ENCODE data around the gene SERTAD3.
"Not testable (repeated sequence)": the region's sequence is repeated elsewhere in the genome, so short reads cannot be mapped to it uniquely, and the experiment has no call there.

SERTAD3 gene

DNA sequence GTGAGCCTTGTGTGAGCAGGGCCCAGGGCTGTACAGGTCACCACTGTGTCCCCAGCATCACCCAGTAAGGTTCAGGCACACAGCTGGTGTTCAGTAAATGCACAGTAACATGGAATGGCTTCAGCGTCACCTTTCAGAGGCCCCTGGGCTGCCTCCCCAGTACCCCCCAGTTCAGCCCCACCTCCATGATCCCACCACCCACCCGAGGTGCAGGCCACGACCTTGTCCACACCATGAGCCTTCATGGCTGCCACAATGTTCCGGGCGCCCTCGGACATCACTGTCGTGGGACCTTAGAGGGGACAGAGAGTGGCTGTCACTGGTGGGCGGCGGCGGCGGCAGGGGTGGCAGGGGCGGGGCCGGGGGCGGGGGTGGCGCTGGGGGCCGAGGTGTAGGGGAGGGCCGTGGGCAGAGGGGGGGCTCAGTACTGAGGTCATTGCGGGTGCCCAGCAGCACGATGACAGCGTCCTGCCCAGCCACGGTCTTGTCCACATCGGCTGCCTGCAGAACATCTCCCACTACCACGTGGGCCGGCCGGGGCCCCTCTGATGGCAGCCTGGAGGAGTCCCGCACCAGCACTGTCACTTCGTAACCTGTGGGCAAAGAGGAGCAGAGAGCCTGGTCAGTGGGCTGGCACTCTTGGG lies 13.9 kb upstream of the SERTAD3 start:
- DNase-seq (ENCODE audit: low spot score): no peak

- no peak for DNase-seq (ENCODE audit: low spot score)
These were observed 12.9 kb upstream of the SERTAD3 start for GRCh38 chr19:40457048-40457447.

DNA sequence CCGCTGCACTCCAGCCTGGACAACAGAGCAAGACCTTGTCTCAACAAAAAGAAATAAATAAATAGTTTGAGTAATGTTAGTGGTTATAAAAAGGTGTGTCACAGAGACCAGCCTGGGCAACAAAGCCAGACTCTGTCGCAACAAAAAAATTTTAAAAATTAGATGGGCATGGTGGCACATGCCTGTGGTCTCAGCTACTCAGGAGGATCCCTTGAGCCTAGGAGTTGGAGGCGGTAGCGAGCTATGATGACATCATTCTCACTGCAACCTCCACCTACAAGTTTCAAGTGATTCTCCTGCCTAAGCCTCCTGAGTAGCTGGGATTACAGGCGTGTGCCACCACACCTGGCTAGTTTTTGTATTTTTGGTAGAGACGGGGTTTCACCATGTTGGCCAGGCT lies 9.8 kb upstream of the SERTAD3 start:
- not testable (repeated sequence) for DNase-seq (ENCODE audit: low spot score)

DNA sequence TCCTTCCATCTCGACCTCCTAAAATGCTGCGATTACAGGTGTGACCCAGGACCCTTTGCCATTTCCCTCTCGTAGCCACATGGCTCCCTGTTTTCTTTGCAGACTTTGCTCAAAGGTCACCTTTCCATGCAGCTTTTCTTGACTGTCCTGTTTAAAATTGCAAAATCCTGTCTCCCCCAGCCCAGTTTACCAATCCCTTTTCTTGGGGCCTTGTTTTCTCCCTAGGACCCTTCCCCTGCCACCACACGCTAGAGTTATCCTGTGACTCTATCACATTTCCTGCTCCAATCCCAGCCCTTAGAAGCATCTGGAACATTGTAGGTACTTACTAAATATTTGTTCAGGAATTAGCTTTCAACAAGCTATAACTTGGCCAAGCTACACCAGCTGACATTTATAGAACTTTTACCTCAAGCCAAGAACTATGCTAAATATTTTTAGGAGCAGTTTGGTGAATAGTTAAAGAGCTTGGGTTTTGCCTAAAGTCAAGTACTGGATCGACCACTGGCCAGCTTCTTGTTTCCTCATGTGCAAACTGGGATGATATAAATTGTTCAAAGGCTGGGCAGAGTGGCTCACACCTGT lies 9.1 kb upstream of the SERTAD3 start:
- DNase-seq (ENCODE audit: low spot score): no peak

GRCh38 chr19:40452016-40452415 lies 7.9 kb upstream of the SERTAD3 start:
- no peak for DNase-seq (ENCODE audit: low spot score)

GRCh38 chr19:40450664-40451063 lies 6.5 kb upstream of the SERTAD3 start:
- DNase-seq (ENCODE audit: low spot score): no peak

DNA sequence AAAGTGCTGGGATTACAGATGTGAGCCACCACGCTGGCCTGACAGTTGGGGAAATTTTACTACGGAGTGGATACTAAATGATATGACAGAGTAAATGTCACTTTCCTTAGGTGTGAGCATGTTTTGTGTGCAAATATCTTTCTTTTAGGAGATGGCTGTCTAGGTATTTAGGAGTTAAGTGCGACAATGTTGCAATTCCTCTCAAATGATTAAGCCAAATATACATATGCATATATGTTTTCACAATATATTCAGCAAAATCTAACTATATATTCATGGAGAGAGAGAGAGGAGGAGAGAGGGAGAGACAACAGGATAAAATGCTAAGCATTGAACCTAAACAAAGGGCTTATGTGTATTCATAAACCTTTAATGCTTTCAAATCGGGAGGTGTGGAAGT lies 5.4 kb upstream of the SERTAD3 start:
- DNase-seq (ENCODE audit: low spot score): no peak

GRCh38 chr19:40446263-40446784 lies 2.2 kb upstream of the SERTAD3 start:
- no peak for DNase-seq (ENCODE audit: low spot score)

- no peak for DNase-seq (ENCODE audit: low spot score)
These were observed 1.7 kb upstream of the SERTAD3 start for GRCh38 chr19:40445780-40446262.

DNA sequence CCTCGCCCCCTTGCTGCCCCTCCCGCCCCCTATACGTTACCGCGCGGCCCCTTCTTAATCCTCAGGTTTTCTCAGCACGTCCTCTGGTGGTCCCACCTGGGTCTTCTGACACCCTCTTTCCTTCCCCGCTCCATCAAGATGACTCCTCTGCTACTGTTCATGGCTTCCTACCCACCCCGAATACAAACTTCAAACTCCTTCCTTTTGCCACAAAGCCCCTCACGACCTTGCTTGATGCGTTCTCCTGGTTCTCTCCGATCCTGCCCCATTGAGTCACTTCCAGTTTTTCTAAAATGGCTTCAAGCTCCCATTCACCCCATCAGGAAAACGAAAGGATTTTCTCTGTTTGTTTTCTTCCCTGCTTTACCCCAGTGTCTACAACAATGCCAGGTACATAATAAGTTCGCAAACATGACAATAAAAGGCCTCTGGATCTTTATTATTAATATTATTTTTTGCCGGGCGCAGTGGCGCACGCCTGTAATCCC lies 734 bp upstream of the SERTAD3 start:
- DNase-seq (ENCODE audit: low spot score): no peak

- DNase-seq (ENCODE audit: low spot score): peak; percentile 99
These were observed 770 bp downstream of the SERTAD3 start for GRCh38 chr19:40443131-40443999.

DNA sequence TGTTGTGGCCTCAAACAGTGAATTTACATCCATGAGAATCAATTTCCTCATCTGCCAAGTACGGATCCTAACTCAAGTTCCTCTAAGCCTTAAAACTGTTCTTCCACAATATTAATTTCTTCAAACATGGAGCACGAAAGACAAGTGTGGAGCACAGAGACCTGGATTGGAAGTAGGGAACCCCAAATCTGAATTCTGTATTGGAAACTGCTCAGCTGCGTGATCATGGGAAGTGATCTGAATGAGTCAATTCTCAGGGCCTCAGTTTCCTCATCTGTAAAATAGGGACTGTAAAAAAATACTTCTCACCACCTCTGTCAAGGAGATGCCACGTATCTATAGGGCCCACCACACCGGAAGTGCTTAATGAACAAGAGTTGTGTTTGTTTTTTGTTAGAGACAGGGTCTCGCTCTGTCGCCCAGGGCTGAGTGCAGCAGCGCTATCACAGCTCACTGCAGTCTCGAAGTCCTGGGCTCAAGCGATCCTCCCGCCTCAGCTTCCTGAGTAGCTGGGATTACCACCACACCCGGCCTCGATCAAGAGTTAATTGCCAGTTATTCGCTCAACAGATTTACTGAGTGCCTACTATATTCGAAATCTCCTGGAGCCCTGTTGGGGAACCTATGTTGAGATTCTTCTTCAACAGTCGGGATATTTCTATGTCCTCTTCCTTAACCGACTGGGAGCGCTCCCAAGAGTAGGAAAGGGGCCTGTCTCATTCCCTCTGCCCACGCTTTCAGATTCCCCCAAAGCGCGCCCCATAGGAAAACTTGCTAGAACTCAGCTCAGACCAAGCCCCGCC lies 1.6 kb downstream of the SERTAD3 start:
- no peak for DNase-seq (ENCODE audit: low spot score)

DNA sequence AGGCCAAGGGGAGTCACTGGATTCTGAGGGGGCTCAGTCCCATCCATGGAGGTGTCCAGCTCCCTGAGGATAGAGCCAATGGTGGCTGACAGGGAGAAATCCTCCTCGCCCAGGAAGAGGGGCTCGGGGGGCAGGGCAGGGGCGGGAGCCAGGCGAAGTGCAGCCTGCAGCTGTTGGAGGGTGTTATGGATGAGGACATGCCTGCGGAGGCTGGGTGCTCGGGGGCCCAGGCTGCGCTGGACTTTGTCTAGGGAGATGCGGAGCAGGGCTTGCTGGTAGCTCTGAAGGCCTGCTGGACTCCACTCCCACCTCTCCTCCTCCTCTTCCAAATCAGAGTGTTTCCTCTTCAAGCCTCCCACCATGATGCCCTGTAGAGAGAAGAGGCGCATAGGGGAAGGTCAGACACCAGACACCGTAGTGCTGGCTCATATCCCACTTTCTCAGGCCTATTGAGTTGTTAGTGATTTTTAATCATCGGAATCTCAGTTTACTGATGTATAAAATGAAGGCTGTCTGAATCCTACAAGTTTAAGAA lies 2.3 kb downstream of the SERTAD3 start:
- no peak for DNase-seq (ENCODE audit: low spot score)

GRCh38 chr19:40438284-40438683 lies 5.9 kb downstream of the SERTAD3 start:
- no peak for DNase-seq (ENCODE audit: low spot score)

GRCh38 chr19:40433391-40434216 lies 10.5 kb downstream of the SERTAD3 start:
- DNase-seq (ENCODE audit: low spot score): peak; percentile 79

DNA sequence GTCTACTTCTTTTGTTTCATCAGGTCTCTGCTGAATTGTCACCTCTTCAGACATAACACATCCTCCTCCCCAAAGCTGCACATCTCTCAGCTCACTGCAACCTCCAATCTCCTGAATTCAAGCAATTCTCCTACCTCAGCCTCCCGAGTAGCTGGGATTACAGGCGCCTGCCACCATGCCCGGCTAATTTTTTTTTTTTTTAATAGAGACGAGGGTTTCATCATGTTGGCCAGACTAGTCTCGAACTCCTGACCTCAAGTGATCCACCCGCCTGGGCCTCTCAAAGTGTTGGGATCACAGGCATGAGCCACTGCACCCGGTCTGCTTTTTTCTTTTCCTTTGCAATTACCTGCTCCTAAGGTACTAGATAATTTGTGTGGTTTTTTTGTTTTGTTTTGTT lies 11.4 kb downstream of the SERTAD3 start:
- DNase-seq (ENCODE audit: low spot score): not testable (repeated sequence)

DNA sequence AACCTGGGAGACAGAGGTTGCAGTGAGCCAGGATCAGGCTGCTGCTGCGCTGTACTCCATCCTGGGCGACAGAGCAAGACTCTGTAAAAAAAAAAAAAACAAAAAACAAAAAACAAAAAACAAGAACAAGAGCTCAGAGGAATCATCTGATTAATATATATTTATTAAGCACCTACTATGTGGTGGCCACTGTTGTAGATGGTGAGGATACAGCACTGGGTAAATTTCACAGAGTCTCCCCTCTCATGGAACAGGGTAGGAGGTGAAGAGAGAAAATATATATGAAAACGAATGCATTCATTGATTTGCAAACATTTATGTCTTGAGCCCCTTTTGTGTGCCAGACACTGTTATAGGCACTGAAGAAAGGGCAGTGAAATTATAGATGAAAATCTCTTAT lies 12.4 kb downstream of the SERTAD3 start:
- DNase-seq (ENCODE audit: low spot score): no peak

DNA sequence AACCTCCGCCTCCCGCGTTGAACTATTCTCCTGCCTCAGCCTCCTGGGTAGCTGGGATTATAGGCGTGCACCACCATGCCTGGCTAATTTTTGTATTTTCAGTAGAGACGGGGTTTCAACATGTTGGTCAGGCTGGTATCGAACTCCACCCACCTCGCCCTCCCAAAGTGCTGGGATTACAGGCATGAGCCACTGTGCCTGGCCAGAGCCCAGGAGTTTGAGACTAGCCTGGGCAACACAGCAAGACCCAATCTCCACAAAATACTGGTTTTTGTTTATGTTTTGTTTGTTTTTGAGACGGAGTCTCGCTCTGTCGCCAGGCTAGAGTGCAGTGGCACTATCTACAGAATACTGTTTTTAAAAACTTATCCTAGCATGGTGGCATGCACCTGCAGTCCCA lies 13.9 kb downstream of the SERTAD3 start:
- not testable (repeated sequence) for DNase-seq (ENCODE audit: low spot score)

DNA sequence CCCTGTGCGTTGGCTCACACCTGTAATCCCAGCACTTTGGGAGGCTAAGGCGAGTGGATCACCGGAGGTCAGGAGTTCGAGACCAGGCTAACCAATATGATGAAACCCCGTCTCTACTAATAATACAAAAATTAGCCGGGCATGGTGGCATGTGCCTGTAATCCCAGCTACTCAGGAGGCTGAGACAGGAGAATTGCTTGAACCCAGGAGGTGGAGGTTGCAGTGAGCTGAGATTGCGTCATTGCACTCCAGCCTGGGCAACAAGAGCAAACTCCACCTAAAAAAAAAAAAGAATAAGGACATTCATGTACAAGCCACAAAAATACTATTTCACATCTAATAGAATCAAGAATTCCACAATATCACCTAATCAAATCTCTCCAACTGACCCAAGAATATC lies 15.9 kb downstream of the SERTAD3 start:
- not testable (repeated sequence) for DNase-seq (ENCODE audit: low spot score)

- DNase-seq (ENCODE audit: low spot score): peak; percentile 95
These were observed 18.5 kb downstream of the SERTAD3 start, which contains the start of gene SERTAD1 for GRCh38 chr19:40425450-40426287. Gene SERTAD1, minus strand, starts transcription at chr19:40425992. Its CDS starts 2,446 bp downstream, at chr19:40423546.

Measured in kidney capillary endothelial cell (primary cell).